K562 (cell line): ENCODE data around the gene PEX13. TPM values are rescaled to one million over a fixed set of nuclear protein-coding genes. Genes with fewer than 3 reads are reported as not detected.
A peak's percentile ranks its signal among the peaks of the same experiment; 100 is the strongest.

Experiments used
- CBFB ChIP-seq: sonication (generic); formaldehyde crosslinking; IDR thresholded peaks from 2 replicates; pipeline ENCODE4 v1.4.0; 2020; ENCODE audit warnings: mild to moderate bottlenecking, missing genetic modification reagents
- ELK1 ChIP-seq: sonication (generic); formaldehyde crosslinking; IDR thresholded peaks from 2 replicates; pipeline ENCODE4 v1.8.1; 2022; ENCODE audit warnings: missing genetic modification reagents
- HLTF ChIP-seq: fragments of 450-650 bp; IDR thresholded peaks from 2 replicates; pipeline ENCODE4 v1.6.1; 2016
- KAT8 ChIP-seq: fragments of 450-650 bp; IDR thresholded peaks from 2 replicates; pipeline ENCODE4 v1.6.1; 2016; ENCODE audit warnings: low read depth, mild to moderate bottlenecking
- LARP7 ChIP-seq: fragments of 450-650 bp; IDR thresholded peaks from 2 replicates; pipeline ENCODE4 v1.6.1; 2016
- MAX ChIP-seq: sonication (generic); formaldehyde crosslinking; IDR thresholded peaks from 2 replicates; pipeline ENCODE4 v1.9.0; 2022; ENCODE audit warnings: mild to moderate bottlenecking, missing genetic modification reagents
- MED1 ChIP-seq: sonication (generic); formaldehyde crosslinking; IDR thresholded peaks from 2 replicates; pipeline ENCODE4 v1.8.1; 2023; ENCODE audit warnings: missing genetic modification reagents, borderline replicate concordance
- MYC ChIP-seq, 2 experiments: fragments of 250-450 bp in 1 of 2; sonication (Bioruptor Pico) in 1 of 2; IDR thresholded peaks; 2 replicates each; pipeline versions ENCODE4 v1.5.1 to v1.6.1; 2012 to 2021; ENCODE audit warnings: low read depth in 2 of 2, borderline replicate concordance in 1 of 2, improper control_type of control experiment in 1 of 2, low read length in 1 of 2, mild to moderate bottlenecking in 1 of 2, moderate library complexity in 1 of 2
- PRPF4 ChIP-seq: fragments of 200-400 bp; formaldehyde crosslinking; IDR thresholded peaks from one replicate; pipeline ENCODE4 v1.6.1; 2017; ENCODE audit warnings: low read length, low read depth, mild to moderate bottlenecking; ENCODE audit not compliant: insufficient read depth, poor library complexity, severe bottlenecking
- RBM17 ChIP-seq: fragments of 200-400 bp; formaldehyde crosslinking; IDR thresholded peaks from 2 replicates; pipeline ENCODE4 v1.6.1; 2017; ENCODE audit warnings: low read depth, mild to moderate bottlenecking, low read length, borderline replicate concordance
- RFX1 ChIP-seq: fragments of 450-650 bp; IDR thresholded peaks from 2 replicates; pipeline ENCODE4 v1.6.1; 2016; ENCODE audit warnings: mild to moderate bottlenecking, moderate library complexity
- SREBF1 ChIP-seq: fragments of 150-350 bp; IDR thresholded peaks from 2 replicates; pipeline ENCODE4 v1.6.1; 2014; ENCODE audit warnings: antibody characterized with exemption, low read depth, low read length, borderline replicate concordance
- STAT6 ChIP-seq: sonication (generic); formaldehyde crosslinking; IDR thresholded peaks from 2 replicates; pipeline ENCODE4 v1.8.1; 2023; ENCODE audit warnings: mild to moderate bottlenecking, missing genetic modification reagents
- ZBTB5 ChIP-seq: fragments of 450-650 bp; IDR thresholded peaks from 2 replicates; pipeline ENCODE4 v1.6.1; 2017; ENCODE audit warnings: antibody characterized with exemption
- ZC3H11A ChIP-seq: IDR thresholded peaks from 2 replicates; pipeline ENCODE4 v1.6.1; 2012; ENCODE audit warnings: low read depth, low read length, improper control_type of control experiment
- ZFP91 ChIP-seq: sonication (generic); formaldehyde crosslinking; IDR thresholded peaks from 2 replicates; pipeline ENCODE4 v1.8.0; 2022; ENCODE audit warnings: mild to moderate bottlenecking, missing genetic modification reagents
- ZNF449 ChIP-seq: fragments of 250-450 bp; sonication (Bioruptor Pico); IDR thresholded peaks from 2 replicates; pipeline ENCODE4 v1.8.0; 2022; ENCODE audit warnings: moderate library complexity, mild to moderate bottlenecking, inconsistent platforms
- ZNF507 ChIP-seq: conservative IDR thresholded peaks from 2 replicates; pipeline ENCODE4 v1.6.1; 2017; ENCODE audit warnings: missing genetic modification characterization, missing compliant biosample characterization
- ZNF551 ChIP-seq: fragments of 250-450 bp; sonication (Bioruptor Pico); IDR thresholded peaks from 2 replicates; pipeline ENCODE4 v1.5.0; 2021; ENCODE audit warnings: mild to moderate bottlenecking, moderate library complexity
- ZNF717 ChIP-seq: fragments of 250-450 bp; sonication (Bioruptor Pico); IDR thresholded peaks from 2 replicates; pipeline ENCODE4 v1.5.0; 2021
- polyA plus RNA-seq, 8 experiments: library from polyadenylated mRNA; depleted of rRNA in 4 of 8; stranded (reverse) in 5 of 8; unstranded in 3 of 8; fragments of >200 nt; fragmentation: Nextera tagmentation in 2 of 8; fragmentation: Illumina TruSeq in 1 of 8; extraction: Ambion mirVana in 2 of 8; extraction: Trizol in 1 of 8; gene quantifications; 2 replicates each; pipeline versions ENCODE4 v1.2.1 to v1.2.3, GENCODE V29; 2011 to 2014; ENCODE audit warnings: inconsistent platforms in 1 of 8, missing spikeins in 1 of 8
- total RNA-seq, 7 experiments: library from RNA; depleted of rRNA in 6 of 7; stranded (reverse); fragments of >200 nt in 6 of 7; fragmentation: Illumina TruSeq in 2 of 7; extraction: Trizol in 2 of 7; gene quantifications; 2 replicates each; pipeline versions ENCODE4 v1.2.1 to v1.2.3, GENCODE V29; 2011 to 2021; ENCODE audit warnings: low replicate concordance in 1 of 7

PEX13 gene
- total and polyA plus RNA-seq, 9 of the 15 experiments (the other 6 are each of a cell fraction or from before 2014, with no cell fraction given), result 4.0 to 30.4 (median 18.8) TPM

- TF ChIP-seq STAT6 (CRISPR knock-in tag), result no peak
- TF ChIP-seq PRPF4, result no peak
- no peak for TF ChIP-seq CBFB (CRISPR knock-in tag)
- TF ChIP-seq SREBF1, result no peak
- TF ChIP-seq ZNF551 (CRISPR knock-in tag), result no peak
- no peak for TF ChIP-seq KAT8
- TF ChIP-seq MED1, result no peak
- TF ChIP-seq ZNF449, result no peak
- peak; percentile 73; the same call in 1 of the 2 replicates for TF ChIP-seq LARP7
- no peak for TF ChIP-seq ZBTB5
- peak; percentile 53; the same call in 1 of the 2 replicates for TF ChIP-seq MYC (IDR thresholded peaks at IDR 0.05; ENCODE audit: low read depth, low read length)
- no peak for TF ChIP-seq MYC (CRISPR knock-in tag; IDR thresholded peaks at IDR 0.05; ENCODE audit: borderline replicate concordance, low read depth)
- TF ChIP-seq ZFP91 (CRISPR knock-in tag), result no peak
- no peak for TF ChIP-seq HLTF
- TF ChIP-seq ZNF507 (tag), result no peak
- no peak for TF ChIP-seq RBM17
- no peak for TF ChIP-seq ELK1 (CRISPR knock-in tag)
- TF ChIP-seq ZC3H11A, result 0 out of 2 replicates have a peak, but pooled peaks have one; percentile 44
- TF ChIP-seq ZNF717 (CRISPR knock-in tag), result no peak
- no peak for TF ChIP-seq RFX1
- TF ChIP-seq MAX, result no peak
Measured at GRCh38 chr2:61017003-61017555, 441 bp upstream of the PEX13 start (continued).
